ENCODE results near the gene PRELID2.

PRELID2 gene

GRCh38 chr5:145834917-145835847, at the start of gene PRELID2:
Gene PRELID2, minus strand, starts transcription at chr5:145835342. Its CDS starts 91 bp downstream, at chr5:145835251.
- no peak for TF ChIP-seq CTCF (IDR thresholded peaks at IDR 0.05)

GRCh38 chr5:145874765-145875164, 39.6 kb upstream of the PRELID2 start:
- TF ChIP-seq CTCF (IDR thresholded peaks at IDR 0.05), result no peak

GRCh38 chr5:145872914-145873313, 37.8 kb upstream of the PRELID2 start, which contains the start of gene GRXCR2:
Gene GRXCR2, minus strand, starts transcription at chr5:145873014. Its CDS starts 46 bp downstream, at chr5:145872968.
- no peak for TF ChIP-seq CTCF (IDR thresholded peaks at IDR 0.05)

- TF ChIP-seq CTCF (IDR thresholded peaks at IDR 0.05), result no peak
Measured at GRCh38 chr5:145872486-145872885, 37.3 kb upstream of the PRELID2 start.

GRCh38 chr5:145869753-145870152, 34.6 kb upstream of the PRELID2 start:
- no peak for TF ChIP-seq CTCF (IDR thresholded peaks at IDR 0.05)

DNA sequence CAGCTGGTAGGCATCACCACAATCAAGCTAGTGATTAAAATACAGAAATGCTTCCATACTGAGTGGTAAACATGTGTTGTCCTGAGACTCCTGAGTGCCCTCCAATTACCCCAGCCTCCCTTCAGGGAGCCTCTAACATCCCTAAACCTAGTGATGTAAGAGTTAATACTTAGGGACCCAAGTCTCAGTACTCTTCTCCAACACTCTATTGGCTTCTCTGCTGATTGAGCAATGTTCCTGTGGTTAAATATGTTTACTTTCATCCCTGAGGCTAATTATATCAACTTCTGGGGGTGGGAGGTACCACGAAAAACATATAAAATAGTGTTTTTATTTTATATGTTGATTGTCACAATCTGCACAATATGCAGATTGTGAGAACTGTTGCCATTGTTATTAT, 32.7 kb upstream of the PRELID2 start:
- no peak for TF ChIP-seq CTCF (IDR thresholded peaks at IDR 0.05)

GRCh38 chr5:145863003-145863402, 27.9 kb upstream of the PRELID2 start:
- TF ChIP-seq CTCF (IDR thresholded peaks at IDR 0.05), result no peak

Measured in LNCAP (cell line).